NCI-H748 (cell line): ENCODE data around the gene PLXNA3.

ENCODE experiments used
- DNase-seq: peaks from one replicate; lab custom pipeline; 2025; ENCODE audit not compliant: unreplicated experiment; lab: John Stamatoyannopoulos, UW

PLXNA3 gene

DNA sequence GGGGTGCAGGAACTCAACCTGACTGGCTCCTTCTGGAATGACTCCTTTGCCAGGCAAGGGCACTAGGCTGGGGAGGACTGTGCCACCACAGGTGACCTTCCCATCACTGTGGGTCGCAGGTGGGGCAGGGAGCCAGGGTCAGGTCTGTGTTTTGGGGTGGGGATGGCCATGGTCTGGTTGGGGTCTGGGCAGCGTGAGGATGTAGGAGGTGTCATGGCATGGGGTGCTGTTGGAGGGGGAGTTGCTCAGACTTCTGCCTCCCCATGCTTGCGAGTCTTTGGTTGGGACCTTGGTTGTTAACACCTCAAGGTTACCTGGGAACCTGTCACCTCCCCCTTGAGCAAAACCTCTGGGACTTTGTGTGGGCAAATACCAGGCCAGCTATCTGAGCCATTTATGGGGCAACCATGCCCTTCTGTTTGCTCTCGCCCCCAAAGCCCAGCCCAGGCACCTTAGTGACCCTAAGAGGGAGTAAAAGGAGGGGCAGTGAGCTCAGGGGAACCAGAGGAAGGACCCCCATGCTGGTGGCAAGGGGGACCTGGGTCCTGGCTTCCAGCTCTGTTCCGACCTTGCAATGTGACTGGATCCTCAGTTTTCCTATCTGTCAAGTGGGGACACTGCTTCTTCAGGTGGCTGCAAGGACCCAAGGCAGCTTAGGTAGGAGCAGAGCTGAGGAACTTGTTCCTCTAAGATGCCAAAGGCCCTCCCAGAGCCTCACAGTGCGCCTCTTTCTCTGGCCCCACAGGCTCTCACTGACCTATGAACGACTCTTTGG lies 23.5 kb upstream of the PLXNA3 start:
- no peak for DNase-seq

- DNase-seq, result no peak
Observed at GRCh38 chrX:154435171-154435733, 22.8 kb upstream of the PLXNA3 start.

DNA sequence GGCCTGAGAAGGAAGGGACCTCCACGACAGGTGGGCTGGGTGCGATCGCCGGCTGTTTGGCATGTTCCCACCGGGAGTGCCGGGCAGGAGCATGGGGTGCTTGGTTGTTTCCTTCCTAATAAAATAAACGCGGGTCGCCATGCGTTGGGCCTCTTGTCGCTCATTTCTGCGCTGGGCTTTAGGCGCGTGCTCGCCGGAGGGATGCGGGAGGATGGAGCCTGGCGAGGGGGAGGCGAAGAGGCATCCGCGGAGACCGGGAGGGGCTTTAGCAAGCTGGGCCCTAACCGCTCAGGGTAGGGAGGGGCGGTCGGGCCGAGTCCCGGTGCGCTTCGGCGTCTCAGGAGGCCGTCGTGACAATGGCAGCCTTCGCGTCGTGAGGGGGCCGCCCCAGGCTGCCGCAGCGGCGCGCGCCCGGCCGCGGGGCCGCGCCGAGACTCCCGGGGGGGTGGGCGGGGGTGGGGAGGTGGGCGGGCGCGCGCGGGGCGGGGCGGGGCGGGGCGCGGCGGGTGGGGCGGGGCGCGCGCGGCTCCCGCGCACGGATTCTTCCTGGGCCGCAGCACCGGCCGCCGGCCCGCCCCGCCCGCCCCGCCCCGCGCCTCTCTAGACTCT lies 21.6 kb upstream of the PLXNA3 start:
- DNase-seq, result peak; percentile 64

DNA sequence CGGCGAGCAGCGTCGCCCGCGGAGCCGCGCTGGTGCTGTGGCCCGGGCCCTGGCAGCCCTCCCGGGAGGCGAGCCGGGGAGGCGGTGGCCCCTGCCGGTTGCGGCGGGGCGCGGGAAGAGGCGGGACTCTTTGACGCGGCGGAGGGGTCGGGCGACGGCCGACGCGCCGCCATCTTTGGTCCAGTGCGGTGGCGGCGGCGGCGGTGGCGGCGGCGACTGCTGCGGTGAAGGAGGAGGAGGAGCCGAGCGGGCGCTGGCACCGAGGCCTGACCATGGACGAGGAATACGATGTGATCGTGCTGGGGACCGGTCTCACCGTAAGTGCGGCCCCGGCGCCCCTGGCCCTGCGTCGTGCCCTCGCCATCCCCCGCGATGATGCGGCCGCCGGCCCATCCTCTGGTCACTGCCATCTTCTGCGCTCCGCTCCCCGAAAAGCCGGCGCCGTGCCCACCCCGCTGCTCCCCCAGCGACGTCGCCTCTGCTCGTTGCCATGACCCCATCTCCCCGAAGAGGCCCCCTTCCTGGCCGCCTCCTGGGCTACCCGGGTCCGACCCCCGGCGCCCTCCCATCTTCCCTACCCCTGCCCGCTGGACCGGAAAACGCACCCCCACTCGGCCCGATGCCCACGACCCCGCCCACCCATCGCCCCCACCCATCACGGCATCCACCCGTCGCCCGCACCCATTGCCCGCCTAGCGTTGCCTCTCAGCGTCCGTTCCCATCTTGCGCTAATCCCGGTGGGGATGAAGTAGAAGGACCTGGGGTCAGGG lies 20.9 kb upstream of the PLXNA3 start, which contains the start of gene GDI1:
TSS of gene GDI1 (plus strand) at position 172 of the 770 bp plus-strand sequence. CDS start at position 273, 101 bp downstream.
- peak; percentile 70 for DNase-seq

GRCh38 chrX:154437971-154438893 lies 19.8 kb upstream of the PLXNA3 start:
- DNase-seq, result no peak

DNA sequence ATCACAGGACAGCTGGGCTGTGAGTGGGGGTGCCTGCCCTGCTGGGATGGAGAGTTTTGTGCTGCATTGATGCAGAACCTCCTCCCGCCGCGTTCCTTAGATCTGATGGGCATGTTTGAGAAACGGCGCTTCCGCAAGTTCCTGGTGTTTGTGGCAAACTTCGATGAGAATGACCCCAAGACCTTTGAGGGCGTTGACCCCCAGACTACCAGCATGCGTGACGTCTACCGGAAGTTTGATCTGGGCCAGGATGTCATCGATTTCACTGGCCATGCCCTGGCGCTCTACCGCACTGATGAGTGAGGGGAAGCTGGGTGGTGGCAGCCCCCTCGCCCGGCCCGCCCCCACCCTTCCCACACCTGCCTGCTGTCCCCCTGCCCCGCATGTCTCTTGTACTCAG lies 18.2 kb upstream of the PLXNA3 start:
- no peak for DNase-seq

GRCh38 chrX:154440623-154441357 lies 17.3 kb upstream of the PLXNA3 start:
- DNase-seq, result no peak

DNA sequence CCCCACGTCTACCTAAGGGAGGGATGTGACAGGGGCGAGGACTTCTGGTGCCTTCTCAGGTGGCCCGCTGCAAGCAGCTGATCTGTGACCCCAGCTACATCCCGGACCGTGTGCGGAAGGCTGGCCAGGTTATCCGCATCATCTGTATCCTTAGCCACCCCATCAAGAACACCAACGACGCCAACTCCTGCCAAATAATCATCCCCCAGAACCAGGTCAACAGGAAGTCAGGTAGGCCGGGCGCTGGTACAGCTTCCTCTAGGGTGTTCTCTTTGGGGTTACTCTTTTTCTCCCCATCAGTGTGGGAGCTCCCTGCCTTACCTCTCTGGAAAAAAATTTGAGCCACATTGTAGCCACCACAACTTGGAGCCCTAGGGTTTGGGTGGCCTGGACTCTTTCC lies 16.5 kb upstream of the PLXNA3 start:
- DNase-seq, result no peak

GRCh38 chrX:154441984-154442707 lies 15.9 kb upstream of the PLXNA3 start:
- DNase-seq, result no peak

- DNase-seq, result peak; percentile 18
Observed at GRCh38 chrX:154443479-154443910, 14.6 kb upstream of the PLXNA3 start.

GRCh38 chrX:154443992-154444754 lies 13.9 kb upstream of the PLXNA3 start, which contains the start of gene FAM50A:
TSS of gene FAM50A (plus strand) at chrX:154444141. CDS start at chrX:154444236, 95 bp downstream.
- DNase-seq, result peak; percentile 76

DNA sequence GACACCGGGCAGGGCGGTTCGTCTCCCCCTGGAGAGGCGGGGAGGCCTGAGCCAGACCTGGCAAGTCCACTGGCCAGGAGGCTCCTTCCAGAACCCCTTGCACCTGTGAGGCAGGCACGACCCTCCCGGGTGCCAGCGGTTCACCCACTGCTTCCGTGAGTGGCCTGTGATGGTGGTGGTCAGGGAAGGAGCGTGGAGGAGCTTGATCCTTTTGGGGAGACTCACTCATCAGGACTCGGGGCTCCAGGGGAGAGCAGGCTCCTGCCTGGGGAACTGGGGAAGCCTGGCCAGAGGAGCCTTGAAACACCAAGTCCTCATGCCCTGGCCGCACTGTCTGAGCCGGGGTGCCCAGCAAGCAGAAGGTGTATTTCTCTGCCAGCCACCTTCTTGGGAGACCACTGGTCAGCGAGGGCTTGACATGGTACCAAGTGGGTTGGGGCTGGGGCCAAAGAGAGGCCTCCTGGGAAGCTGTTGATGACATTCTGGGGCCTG lies 13.3 kb upstream of the PLXNA3 start:
- DNase-seq, result no peak

DNA sequence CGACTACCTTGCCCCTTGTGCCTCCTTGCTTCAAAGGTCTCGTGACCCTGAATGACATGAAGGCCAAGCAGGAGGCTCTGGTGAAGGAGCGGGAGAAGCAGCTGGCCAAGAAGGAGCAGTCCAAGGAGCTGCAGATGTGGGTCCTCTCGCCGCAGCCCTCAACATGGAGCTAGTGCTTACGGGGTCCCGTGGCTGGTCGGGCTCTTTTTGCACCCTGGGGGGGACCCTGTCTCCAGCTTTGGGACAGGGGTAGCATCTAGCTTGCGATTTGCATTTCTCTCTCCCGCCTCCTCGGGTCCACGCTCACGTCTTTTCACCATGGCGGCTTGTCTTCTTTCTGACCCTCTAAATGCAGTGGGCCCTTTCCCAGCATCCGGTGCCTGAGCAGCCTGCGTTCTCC lies 12.3 kb upstream of the PLXNA3 start:
- no peak for DNase-seq

DNA sequence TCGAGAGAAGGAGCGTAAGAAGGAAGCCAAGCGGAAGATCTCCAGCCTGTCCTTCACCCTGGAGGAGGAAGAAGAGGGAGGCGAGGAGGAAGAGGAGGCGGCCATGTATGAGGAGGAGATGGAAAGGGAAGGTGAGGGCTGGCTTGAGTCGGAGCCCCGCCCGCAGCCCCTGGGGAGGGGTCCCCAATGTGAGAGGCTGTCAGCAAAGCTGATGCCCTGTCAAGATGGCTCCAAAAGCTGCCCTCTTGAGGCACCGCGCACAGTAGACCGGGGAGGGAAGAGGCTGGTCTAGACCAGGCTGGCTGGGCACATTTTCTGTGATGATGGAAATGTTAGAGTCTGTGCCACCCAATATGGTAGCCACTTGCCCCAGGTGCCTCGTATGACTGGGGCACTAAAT lies 11.7 kb upstream of the PLXNA3 start:
- no peak for DNase-seq

DNA sequence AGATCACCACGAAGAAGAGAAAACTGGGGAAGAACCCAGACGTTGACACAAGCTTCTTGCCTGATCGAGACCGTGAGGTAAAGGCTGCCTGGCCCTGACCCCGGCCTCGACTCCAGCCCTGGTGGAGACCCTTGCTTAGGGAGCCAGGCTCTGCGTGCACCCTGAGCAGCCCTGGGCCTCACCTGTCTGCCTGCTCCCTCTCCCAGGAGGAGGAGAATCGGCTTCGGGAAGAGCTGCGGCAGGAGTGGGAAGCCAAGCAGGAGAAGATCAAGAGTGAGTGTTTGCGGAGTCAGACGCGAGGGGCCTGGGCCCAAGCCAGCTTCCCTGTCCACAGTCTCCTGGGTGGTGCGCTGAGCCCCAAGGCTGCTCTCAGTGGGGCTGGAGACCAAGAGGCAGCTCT lies 9.6 kb upstream of the PLXNA3 start:
- DNase-seq, result no peak

DNA sequence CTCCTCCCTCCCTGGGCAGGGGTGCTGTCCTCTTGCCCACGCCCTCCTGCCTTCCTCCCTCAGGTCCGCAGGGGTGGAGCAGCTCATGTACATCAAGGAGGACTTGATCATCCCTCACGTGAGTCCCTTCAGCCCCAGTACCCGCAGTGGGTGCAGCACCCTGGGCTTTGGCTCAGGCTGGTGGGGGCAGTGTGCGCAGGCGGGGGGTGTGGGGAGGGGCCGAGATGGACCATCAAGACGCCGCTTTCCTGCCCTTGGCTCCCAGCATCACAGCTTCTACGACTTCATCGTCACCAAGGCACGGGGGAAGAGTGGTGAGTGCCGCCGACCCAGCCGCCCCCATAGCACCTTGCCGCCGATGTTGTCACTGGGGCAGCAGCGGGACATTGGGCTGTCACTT lies 8.5 kb upstream of the PLXNA3 start:
- DNase-seq, result no peak

DNA sequence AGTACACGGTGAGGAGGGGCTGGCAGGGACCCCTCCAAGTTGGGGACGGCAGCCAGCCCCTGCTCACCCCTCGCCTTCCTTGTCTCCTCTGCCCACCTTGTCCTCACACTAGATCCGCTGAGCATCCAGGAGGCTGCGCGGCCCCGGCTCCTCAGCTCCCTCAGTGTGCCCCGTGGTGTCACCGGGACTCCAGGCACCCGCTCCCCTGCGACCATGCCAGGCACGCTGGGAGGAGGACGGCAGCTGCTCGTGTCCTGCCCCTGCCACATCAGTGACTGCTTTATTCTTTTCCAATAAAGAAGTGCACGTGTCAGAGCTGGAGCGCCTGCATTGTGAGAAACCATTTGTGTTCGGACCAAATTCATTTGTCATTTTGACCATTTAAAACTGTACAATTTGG lies 7.8 kb upstream of the PLXNA3 start:
- no peak for DNase-seq

DNA sequence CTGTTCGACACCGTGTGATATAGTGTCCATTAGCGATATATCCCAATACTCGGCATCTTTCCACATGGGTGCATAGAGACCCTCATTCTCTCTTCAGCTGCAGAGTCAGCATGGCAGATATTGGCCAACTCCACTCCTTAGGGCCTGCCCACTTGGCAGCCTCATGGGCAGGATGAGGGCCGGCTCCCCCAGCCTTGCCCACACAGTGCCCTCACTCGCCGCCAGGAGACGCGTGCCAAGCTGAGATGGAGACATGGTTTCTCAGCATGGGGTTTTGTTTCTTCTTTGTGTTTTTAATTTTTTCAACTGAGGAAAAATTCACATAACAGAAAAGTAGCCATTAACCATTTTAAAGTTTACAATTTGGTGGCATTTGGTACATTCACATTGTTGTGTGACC lies 5.3 kb upstream of the PLXNA3 start:
- no peak for DNase-seq
